ENCODE measurements around the gene P2RX6. TPM values are rescaled to one million over a fixed set of nuclear protein-coding genes. Genes with fewer than 3 reads are reported as not detected.
A peak's percentile ranks its signal among the peaks of the same experiment; 100 is the strongest.
"Not testable (repeated sequence)": the region's sequence is repeated elsewhere in the genome, so short reads cannot be mapped to it uniquely, and the experiment has no call there.

Gene P2RX6
- polyA plus RNA-seq, 1 donor, result 1.4 TPM

DNA sequence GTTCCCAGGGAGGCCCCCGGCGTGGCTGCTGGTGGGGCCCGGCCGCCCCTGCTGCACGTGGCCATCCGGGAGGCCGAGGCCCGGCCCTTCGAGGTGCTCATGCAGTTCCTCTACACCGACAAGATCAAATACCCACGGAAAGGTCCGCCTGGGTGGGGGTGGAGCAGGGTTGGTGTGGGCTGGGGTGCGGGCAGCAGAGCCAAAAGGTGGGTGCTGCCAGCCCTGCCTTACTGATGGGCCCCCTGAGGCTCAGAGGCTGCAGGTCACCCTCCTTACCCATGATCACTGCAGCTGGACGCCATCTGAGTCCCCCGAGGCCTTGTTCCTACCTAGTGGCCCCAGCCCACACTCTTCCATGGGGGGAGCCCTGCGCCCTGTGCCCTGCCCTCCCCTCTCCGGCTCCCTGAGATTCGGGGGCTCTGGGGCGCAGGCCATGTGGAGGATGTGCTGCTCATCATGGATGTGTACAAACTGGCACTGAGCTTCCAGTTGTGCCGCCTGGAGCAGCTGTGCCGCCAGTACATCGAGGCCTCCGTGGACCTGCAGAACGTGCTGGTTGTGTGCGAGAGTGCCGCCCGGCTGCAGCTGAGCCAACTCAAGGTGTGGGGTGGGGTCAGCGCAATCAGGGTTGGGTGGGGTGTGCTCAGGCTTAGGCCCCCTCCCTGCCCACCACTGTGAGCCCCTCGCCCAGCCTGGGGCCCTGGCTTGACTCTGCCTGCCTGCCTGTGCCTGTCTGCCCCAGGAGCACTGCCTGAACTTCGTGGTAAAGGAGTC lies 20.6 kb upstream of the P2RX6 start:
- DNase-seq, result no peak

DNA sequence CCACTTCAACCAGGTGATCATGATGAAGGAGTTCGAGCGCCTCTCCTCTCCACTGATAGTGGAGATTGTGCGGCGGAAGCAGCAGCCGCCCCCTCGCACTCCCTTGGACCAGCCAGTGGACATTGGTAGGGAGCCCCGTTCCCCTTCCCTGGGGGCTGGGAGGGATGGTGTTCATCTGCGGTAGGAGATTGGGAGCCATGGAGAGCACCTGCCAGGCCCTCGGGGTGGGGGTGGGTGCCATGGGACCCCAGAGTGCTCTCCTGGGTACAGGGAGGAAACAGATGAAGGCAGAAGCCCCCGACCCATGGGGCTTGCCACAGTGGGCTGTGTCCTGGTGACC lies 20.1 kb upstream of the P2RX6 start:
- no peak for DNase-seq

DNA sequence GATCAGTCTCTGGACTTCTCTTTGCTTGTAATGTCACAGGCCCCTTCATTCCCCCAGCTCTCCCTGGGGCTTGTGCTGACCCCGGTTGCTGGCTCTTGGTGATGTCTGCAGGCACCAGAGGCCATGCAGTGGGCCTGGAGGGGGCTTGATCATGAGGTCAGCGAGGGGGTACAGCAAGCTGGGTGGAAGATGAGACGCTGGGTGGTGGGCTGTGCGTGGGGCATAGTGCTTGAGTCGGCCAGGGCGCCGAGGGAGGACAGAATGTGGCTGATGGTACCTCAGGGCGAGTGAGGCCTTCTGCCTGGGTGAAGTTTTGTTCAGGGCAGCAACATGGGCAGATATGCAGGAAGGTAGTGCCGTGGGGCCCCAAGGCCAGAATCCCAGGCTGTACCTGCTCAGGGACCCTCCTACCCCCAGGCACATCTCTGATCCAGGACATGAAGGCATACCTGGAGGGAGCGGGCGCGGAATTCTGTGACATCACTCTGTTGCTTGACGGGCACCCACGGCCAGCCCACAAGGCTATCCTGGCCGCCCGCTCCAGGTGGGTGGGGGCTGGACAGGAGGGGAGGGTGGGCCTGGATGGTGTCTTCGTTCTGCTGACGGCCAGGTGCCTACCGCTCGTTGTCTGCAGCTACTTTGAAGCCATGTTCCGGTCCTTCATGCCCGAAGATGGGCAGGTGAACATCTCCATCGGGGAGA lies 19.5 kb upstream of the P2RX6 start:
- DNase-seq, result no peak

GRCh38 chr22:20996031-20996410 lies 18.9 kb upstream of the P2RX6 start:
- no peak for DNase-seq

DNA sequence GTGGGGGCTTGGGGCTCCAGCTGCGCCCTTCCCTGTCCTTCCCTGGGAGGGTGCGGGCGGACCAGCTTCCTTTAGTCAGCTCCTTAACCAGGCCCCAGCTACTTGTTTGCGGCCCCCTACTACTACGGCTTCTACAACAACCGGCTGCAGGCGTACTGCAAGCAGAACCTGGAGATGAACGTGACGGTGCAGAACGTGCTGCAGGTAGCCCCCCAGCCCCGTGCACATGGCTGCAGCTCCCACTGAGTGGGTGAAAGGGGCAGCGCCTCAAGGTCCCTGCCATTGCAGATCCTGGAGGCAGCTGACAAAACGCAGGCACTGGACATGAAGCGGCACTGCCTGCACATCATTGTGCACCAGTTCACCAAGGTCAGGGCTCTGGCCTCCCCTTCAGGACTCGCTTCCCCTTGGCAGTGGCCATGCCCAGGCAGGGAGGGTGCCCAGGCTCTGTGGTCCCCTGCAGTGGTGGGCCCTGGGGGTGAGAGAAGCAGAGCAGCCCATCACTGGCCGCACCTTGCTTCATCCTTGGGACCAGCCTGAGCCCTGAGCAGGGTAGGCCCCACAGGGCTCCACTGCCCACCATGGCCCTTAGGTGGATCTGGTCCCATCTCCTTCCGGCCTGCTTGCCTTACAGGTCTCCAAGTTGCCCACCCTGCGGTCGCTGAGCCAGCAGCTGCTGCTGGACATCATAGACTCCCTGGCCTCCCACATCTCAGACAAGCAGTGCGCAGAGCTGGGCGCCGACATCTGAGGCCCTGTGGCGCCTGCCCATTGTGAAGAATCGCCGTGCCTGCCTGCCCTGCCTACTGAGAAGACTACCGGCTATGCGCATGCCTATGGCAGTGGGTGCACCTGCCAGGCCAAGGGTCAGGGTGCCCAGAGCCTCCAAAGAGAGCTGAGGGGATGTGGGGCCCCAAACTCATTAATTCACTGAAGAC lies 18.1 kb upstream of the P2RX6 start:
- DNase-seq, result no peak

DNA sequence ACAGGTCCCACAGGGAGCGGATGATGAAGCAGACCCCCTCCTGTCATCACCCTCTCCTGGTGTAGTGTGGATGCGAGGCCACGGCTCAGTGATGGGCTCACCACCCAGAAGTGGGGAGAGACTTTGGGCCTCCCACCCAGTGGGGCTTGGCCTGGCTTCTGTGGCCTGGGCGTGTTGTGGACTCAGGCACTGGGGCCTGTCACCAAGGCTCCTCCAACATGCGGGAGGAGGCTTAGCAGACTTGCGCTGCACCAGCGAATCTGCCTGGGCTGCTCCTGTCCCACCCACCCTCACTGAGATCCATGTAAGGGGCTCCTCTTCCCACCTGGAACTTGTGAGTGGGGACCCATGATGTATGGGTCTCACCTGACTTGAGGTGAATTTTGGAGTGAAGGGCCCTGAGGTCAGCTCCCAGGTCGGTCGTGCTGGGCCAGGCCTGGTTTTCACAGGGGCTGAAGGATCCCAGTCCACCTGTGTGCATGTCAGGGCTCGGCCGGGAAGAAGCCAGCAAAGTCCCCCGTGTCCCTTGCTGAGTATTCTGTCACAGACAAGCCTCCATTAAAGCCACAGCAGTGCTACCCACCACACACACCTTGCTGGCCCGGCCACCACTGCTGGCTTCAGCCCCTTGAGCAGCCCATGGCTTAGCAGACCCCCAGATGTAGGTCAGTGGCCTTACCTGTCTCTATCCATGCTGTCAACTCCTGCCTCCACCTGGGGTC lies 17.3 kb upstream of the P2RX6 start:
- no peak for DNase-seq

DNA sequence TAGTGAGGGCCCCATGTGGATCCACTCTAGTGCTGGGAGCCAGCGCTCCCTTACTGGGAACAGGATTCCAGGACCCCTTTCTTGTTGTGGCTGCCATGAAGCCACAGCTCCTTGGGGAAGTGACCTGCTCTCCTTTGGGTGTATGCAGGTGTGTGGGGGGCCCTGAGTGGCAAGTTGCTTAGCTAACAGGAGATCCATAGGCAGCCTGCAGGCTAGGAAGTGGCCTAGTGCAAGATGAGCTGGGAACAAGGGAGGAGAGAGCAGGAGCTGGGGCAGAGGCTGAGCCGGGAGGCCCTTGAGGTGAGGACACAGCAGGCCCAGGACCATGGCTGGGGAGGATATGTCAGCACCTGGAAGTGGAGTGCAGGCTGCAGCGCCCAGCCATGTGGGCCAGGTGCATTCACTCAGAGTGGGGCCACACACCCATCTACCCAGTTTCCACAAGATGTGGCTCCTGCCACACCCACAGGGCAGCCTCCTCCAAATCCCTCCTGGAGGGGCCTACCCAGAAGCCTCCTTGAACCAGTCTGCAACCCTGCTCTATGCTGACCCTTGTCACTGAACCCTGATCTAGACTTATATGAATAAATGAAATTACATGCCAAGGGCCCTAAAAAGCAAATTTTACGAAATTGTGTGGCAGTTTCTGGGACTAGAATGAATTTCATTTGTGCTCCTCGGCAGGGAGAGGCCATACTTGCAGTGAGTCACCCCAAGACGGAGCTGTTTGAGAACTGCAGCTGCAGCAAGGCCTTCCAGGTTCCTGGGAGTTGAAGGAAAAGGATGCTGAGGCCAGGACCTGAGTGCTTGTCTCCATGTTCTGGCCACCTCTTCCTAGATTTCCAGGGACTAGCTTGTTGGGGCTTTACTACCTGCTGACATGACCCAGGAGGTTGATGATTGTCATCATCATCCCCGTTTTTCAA lies 16.3 kb upstream of the P2RX6 start:
- DNase-seq, result no peak

GRCh38 chr22:20999350-21000206 lies 15.4 kb upstream of the P2RX6 start:
- no peak for DNase-seq

DNA sequence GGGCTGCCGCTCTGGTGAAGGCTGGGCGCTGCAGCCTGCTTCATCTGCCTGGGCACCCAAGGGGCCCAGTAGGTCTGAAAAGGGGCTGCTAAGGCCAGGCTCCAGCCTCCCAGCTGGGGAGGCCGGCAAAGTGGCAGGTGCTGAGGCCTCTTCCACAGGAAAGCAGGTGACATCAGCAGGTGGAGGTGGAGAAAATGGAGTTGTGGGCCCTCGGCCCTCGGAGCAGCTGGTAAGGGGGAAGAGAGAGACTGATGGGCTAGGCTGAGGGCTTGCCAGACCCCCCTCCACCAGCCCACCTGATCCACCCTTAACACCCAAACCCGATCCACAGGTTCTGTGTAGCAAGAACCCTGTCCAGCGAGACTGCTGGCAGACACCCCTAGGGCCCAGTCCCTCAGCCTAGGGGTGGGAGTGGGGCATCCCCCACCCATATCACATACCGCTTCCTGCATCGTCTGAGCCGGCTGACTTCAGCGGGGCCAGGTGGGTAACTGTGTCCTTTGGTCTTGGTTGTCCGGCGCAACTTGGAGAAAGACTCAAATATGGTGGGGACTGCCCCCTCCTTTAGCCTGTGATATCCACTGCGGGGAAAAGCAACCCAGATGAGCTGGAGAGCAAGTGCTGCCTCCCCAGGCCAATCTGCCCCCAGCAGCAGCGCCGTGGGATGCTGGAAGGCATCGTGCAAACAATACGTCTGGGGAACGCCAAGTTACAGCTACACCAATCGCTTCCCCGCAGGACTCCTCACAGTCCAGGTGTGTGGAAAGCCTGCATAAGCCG lies 14.6 kb upstream of the P2RX6 start:
- DNase-seq, result no peak

DNA sequence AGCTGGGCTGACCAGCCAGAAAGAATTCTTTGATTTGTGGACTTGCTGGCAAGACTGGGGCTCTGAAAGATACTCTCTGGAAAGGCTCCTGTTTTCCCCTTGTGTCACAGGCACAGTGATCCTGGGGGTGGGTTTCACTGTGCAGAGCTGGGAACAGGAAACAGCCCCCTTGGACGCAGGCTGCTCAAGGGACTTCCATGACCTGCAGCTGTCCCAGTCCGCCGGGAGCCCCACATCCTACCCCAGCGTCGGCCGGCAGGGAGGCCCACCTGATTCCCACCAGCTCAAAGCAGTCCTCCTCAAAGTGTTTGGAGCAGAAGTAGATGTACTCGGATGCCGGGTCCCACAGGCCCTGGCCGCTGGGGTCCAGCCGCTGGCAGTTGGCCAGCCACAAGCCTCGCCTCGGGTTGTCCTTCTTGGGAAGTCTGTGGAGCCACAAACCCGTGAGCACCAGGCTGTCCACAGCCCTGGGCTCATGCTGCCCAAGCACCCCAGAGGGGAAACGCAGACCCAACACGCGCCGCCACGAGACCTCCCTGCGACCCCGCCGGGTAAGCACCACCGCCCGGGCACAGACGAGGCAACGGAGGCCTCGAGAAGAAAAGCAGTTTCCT lies 13.9 kb upstream of the P2RX6 start:
- no peak for DNase-seq

GRCh38 chr22:21001601-21002325 lies 13.2 kb upstream of the P2RX6 start, which contains the start of gene THAP7:
TSS of gene THAP7 (minus strand) at chr22:21002118. CDS start at chr22:21001911, 207 bp downstream.
- DNase-seq, result peak; percentile 94

- no peak for DNase-seq
Observed at GRCh38 chr22:21003782-21004181, 11.2 kb upstream of the P2RX6 start.

- not testable (repeated sequence) for DNase-seq
Observed at GRCh38 chr22:21009208-21009607, 5.8 kb upstream of the P2RX6 start.

GRCh38 chr22:21009638-21010425 lies 5.1 kb upstream of the P2RX6 start:
- DNase-seq, result peak; percentile 82

GRCh38 chr22:21010426-21011113 lies 4.4 kb upstream of the P2RX6 start:
- DNase-seq, result no peak
